Adrenal gland (tissue), 12 donors: ENCODE measurements around the gene RPL18. TPM values are rescaled to one million over a fixed set of nuclear protein-coding genes. Genes with fewer than 3 reads are reported as not detected.

ENCODE experiments used
- DNase-seq, 7 donors: peaks; one replicate each; pipeline ENCODE4 v3.0.0-alpha.2; 2019 to 2020
- H3K27ac ChIP-seq, 5 donors: fragments of 200-600 bp; sonication (generic) in 4 of 5; 1 replicate in 3 of 5; 2 replicates in 2 of 5; pipeline versions ENCODE4 v1.5.1 to v1.8.0; 2016 to 2020; ENCODE audit warnings: mild to moderate bottlenecking in 1 of 5
- H3K27me3 ChIP-seq: fragments of 200-600 bp; 2 replicates; pipeline ENCODE4 v1.8.0; 2021
- H3K36me3 ChIP-seq, 2 donors: fragments of 200-600 bp; replicated peaks in 1 of 2; 1 replicate in 1 of 2; 2 replicates in 1 of 2; pipeline versions ENCODE4 v1.5.1 to v1.8.0; 2018 to 2022
- H3K4me1 ChIP-seq, 2 donors: fragments of 200-600 bp; replicated peaks in 1 of 2; 1 replicate in 1 of 2; 2 replicates in 1 of 2; pipeline versions ENCODE4 v1.5.1 to v1.8.0; 2018 to 2021
- H3K4me3 ChIP-seq, 4 donors: fragments of 200-600 bp; sonication (generic) in 3 of 4; one replicate each; pipeline ENCODE4 v1.5.1; 2016 to 2018
- H3K9me3 ChIP-seq, 3 donors: fragments of 200-600 bp; sonication (generic) in 1 of 3; replicated peaks in 1 of 3; 1 replicate in 2 of 3; 2 replicates in 1 of 3; pipeline versions ENCODE4 v1.5.1 to v1.8.0; 2016 to 2021
- CTCF ChIP-seq, 6 experiments: fragments of 450-650 bp in 4 of 6; fragments of 200-600 bp in 2 of 6; sonication (generic) in 1 of 6; IDR thresholded peaks; 1 replicate in 5 of 6; 2 replicates in 1 of 6; pipeline versions ENCODE4 v1.5.1 to v1.8.0; 2016 to 2021; ENCODE audit warnings: antibody characterized with exemption in 6 of 6, mild to moderate bottlenecking in 2 of 6, moderate library complexity in 1 of 6
- POLR2A ChIP-seq, 2 donors: fragments of 450-650 bp; IDR thresholded peaks; one replicate each; pipeline ENCODE4 v1.6.1; 2017; ENCODE audit warnings: antibody characterized with exemption in 2 of 2, mild to moderate bottlenecking in 2 of 2, moderate library complexity in 1 of 2
- WGBS, 4 donors: extraction: QIAGEN DNeasy Blood & Tissue Kit in 2 of 4; methylation state at CpG; one replicate each; pipeline versions ENCODE4 v1.1.5 to v1.1.7; 2013 to 2017; 5-methylcytosine and 5-hydroxymethylcytosine counted together
- intact Hi-C, 2 donors: fragments of 100-400 bp; cut with DNase I; formaldehyde crosslinking; loops; one replicate each; pipeline versions ENCODE4 v1.14.1 to v1.15.0; 2022 to 2023
- polyA plus RNA-seq, 3 donors: library from polyadenylated mRNA; stranded (reverse); fragments of 200-250 nt in 2 of 3; fragments of 350-450 nt in 1 of 3; fragmentation: Illumina TruSeq in 1 of 3; extraction: RNeasy Lipid Tissue Mini Kit (QIAGEN cat#74804) in 1 of 3; gene quantifications; one replicate each; pipeline ENCODE4 v1.2.3, GENCODE V29; 2013 to 2014
- total RNA-seq, 9 donors: library from RNA; depleted of rRNA in 4 of 9; stranded (reverse); fragments of >200 nt in 4 of 9; fragments of 120-200 nt in 1 of 9; fragmentation: NEBNext Ultra II Directional in 1 of 9; extraction: Animal tissue kit (Norgen Biotek cat#: 25700) in 1 of 9; gene quantifications; one replicate each; pipeline versions ENCODE4 v1.1.0 to v1.2.4, GENCODE V29; 2013 to 2023
- donor health status: healthy with polysubstance abuse.
- donor health status: Bipolar disorder and iron deficiency.
- donor health status: DM: yes; HTN: yes; CAD: no.
- donor health status: DM: no; HTN: no; CAD: no.
- donor health status: DM: no; HTN: no; CAD: no.
- donor health status: DM: yes; HTN: yes; CAD: no.

Gene RPL18
- total and polyA plus RNA-seq, 12 donors, result 575 to 5,137 (median 1,890) TPM

- Histone ChIP-seq H3K27me3 (no peaks in the 10 kb centered on the region), H3K4me3 (no peak overlapping the region), H3K27ac (peak overlapping the region in 1 of 5 donors; percentile 13), H3K9me3 (no peaks in the 10 kb centered on the region), H3K36me3 (peaks cover 0 to 30% of the 10 kb centered on the region in 2 donors), H3K4me1 (peaks cover 11 to 23% of the 10 kb centered on the region in 2 donors)
- no peak for TF ChIP-seq POLR2A (IDR thresholded peaks at IDR 0.05)
- TF ChIP-seq CTCF (IDR thresholded peaks at IDR 0.05), result no peak
- DNase-seq, result peak in 1 of 7 donors; percentile 30
- intact Hi-C loops, result no loop called here
- 64 to 78% (median 65%) methylated on average over 8 to 13 of the region's 13 CpGs for WGBS, 4 donors
Measured at GRCh38 chr19:48613852-48614435, 5.0 kb downstream of the RPL18 start.

GRCh38 chr19:48613024-48613851 lies 5.7 kb downstream of the RPL18 start:
- no peaks in the 10 kb centered on the region for H3K9me3 ChIP-seq
- H3K4me1 ChIP-seq, result peaks cover 10 to 21% of the 10 kb centered on the region in 2 donors
- TF ChIP-seq POLR2A (IDR thresholded peaks at IDR 0.05), result no peak
- TF ChIP-seq CTCF (IDR thresholded peaks at IDR 0.05), result no peak
- intact Hi-C loops, result no loop called here
- no peak overlapping the region for H3K27ac ChIP-seq
- peaks cover 0 to 30% of the 10 kb centered on the region in 2 donors for H3K36me3 ChIP-seq
- H3K27me3 ChIP-seq, result no peaks in the 10 kb centered on the region
- H3K4me3 ChIP-seq, result no peak overlapping the region
- peak in 4 of 7 donors; percentile 63 to 80 (median 70) for DNase-seq
- 70 to 81% (median 75%) methylated on average over 15 to 39 of the region's 39 CpGs for WGBS, 4 donors

GRCh38 chr19:48611872-48612271 lies 7.1 kb downstream of the RPL18 start:
- WGBS, 4 donors, result 90 to 92% (median 91%) methylated on average over 13 to 14 of the region's 14 CpGs

More at GRCh38 chr19:48611872-48612271, 7.1 kb downstream of the RPL18 start:
- intact Hi-C loops, result no loop called here
- H3K36me3 ChIP-seq, result peaks cover 0 to 22% of the 10 kb centered on the region in 2 donors
- peaks cover 0 to 7% of the 10 kb centered on the region in 2 donors for H3K4me1 ChIP-seq
- H3K9me3 ChIP-seq, result no peaks in the 10 kb centered on the region
- H3K4me3 ChIP-seq, result no peak overlapping the region
- H3K27ac ChIP-seq, result no peak overlapping the region
- no peak for TF ChIP-seq POLR2A (IDR thresholded peaks at IDR 0.05)
- TF ChIP-seq CTCF (IDR thresholded peaks at IDR 0.05), result no peak
- DNase-seq, result no peak
- H3K27me3 ChIP-seq, result no peaks in the 10 kb centered on the region
